ENCODE measurements around the gene INO80B. TPM values are rescaled to one million over a fixed set of nuclear protein-coding genes. Genes with fewer than 3 reads are reported as not detected.

Gene INO80B
- total and polyA plus RNA-seq, 9 of the 15 experiments (the other 6 are each of a cell fraction or from before 2014, with no cell fraction given): 0.41 to 22.6 (median 9.0) TPM

- in situ Hi-C loops (cut with MboI) (no loop called here), intact Hi-C loops (cut with micrococcal nuclease) (no loop called here)
- Histone ChIP-seq H2AFZ (ENCODE audit: low read depth, low read length) (no peak overlapping the region), H3K9me3 (replicated peaks; ENCODE audit: control insufficient read depth, insufficient read depth, low read depth, low read length) (no peaks in the 10 kb centered on the region), H3K9me1 (ENCODE audit: control insufficient read depth, insufficient read depth, low read length) (no peaks in the 10 kb centered on the region), H3K27me3 (ENCODE audit: control insufficient read depth in 2 of 2, insufficient read depth in 2 of 2, low read length in 2 of 2) (peaks cover 0 to 8% of the 10 kb centered on the region in 2 experiments; a peak in 2 of 5 replicates), H3K79me2 (ENCODE audit: control insufficient read depth, insufficient read depth, low read length) (no peaks in the 10 kb centered on the region), H4K20me1 (replicated peaks; ENCODE audit: control insufficient read depth, insufficient read depth, low read length) (no peaks in the 10 kb centered on the region), H3K4me1 (replicated peaks in 1 of 2; ENCODE audit: control insufficient read depth in 2 of 2, insufficient read depth in 2 of 2, low read length in 2 of 2) (peaks cover 3 to 27% of the 10 kb centered on the region in 2 experiments; a peak in 3 of 5 replicates), H3K4me3 (no peak overlapping the region), H3K27ac (ENCODE audit: extremely low read depth, low read depth, low read length) (no peak overlapping the region), H3K36me3 (ENCODE audit: control insufficient read depth, insufficient read depth, low read length) (no peaks in the 10 kb centered on the region), H3K4me2 (ENCODE audit: insufficient read depth, low read length) (no peak overlapping the region), H3K9ac (ENCODE audit: insufficient read depth in 1 of 2, low read depth in 2 of 2, low read length in 2 of 2) (no peak overlapping the region)
- FAIRE-seq (no peak), DNase-seq (ENCODE audit: extremely low read depth in 1 of 4, low spot score in 3 of 4) (no peak), ATAC-seq (no peak)
- 63% methylated on average over 7 of the region's 7 CpGs for WGBS (ENCODE audit: insufficient coverage, low coverage, missing lambda C conversion rate)
- ChIA-PET POLR2A (interaction anchor here (0.7 to 2.1 kb wide), 3 partner anchors 15 to 605 kb away, joined by 3 to 5 read pairs (median 3); no protein-coding TSS in a partner anchor), CTCF (ENCODE audit: low intra/inter-chr PET ratio) (no interaction called here)
- BruUV-seq (replicated peaks): no TSS peak
- TF ChIP-seq HNRNPUL1 (IDR thresholded peaks at IDR 0.05; ENCODE audit: low read length) (no peak), ZBTB9 (CRISPR knock-in tag; IDR thresholded peaks at IDR 0.05) (no peak), SMAD2 (IDR thresholded peaks at IDR 0.05; ENCODE audit: low read depth, low read length) (no peak), ZKSCAN3 (CRISPR knock-in tag; IDR thresholded peaks at IDR 0.05) (no peak), PHF20 (IDR thresholded peaks at IDR 0.05; ENCODE audit: partially characterized antibody) (no peak), HOXB6 (CRISPR knock-in tag; IDR thresholded peaks at IDR 0.05; ENCODE audit: borderline replicate concordance) (no peak), NR2C2 (CRISPR knock-in tag; IDR thresholded peaks at IDR 0.05) (no peak), NR2C2 (tag; IDR thresholded peaks at IDR 0.05) (no peak), OTX1 (CRISPR knock-in tag; IDR thresholded peaks at IDR 0.05) (no peak), ZBTB12 (CRISPR knock-in tag; IDR thresholded peaks at IDR 0.05) (no peak), DNMT1 (IDR thresholded peaks at IDR 0.05) (no peak), PBX2 (CRISPR knock-in tag; IDR thresholded peaks at IDR 0.05; ENCODE audit: low read depth) (no peak), PBX2 (tag; conservative IDR thresholded peaks at IDR 0.05; ENCODE audit: low read depth) (no peak), KDM5B (IDR thresholded peaks at IDR 0.05; ENCODE audit: insufficient replicate concordance, low read depth, low read length) (no peak), HDAC8 (tag; IDR thresholded peaks at IDR 0.05) (no peak), POLR3G (IDR thresholded peaks at IDR 0.05; ENCODE audit: extremely low read depth, insufficient read length, insufficient replicate concordance) (no peak)
Measured at GRCh38 chr2:74425523-74425922, 29.4 kb upstream of the INO80B start.

Measured in K562 (cell line).